WTC11 (cell line): Measurements from ENCODE around the gene TNFAIP3. TPM values are rescaled to one million over a fixed set of nuclear protein-coding genes. Genes with fewer than 3 reads are reported as not detected.

Experiments used
- ATAC-seq: fragments of 200-7000 bp; cut with Tn5 transposase; 2 replicates; pipeline ENCODE4 v1.10.0; 2021; ENCODE audit warnings: mild to moderate bottlenecking, moderate library complexity
- CTCF ChIA-PET: fragments of 300-600 bp; sonication (Branson Sonifier 250); formaldehyde crosslinking; loops from one replicate; lab custom pipeline; 2021; ENCODE audit warnings: antibody characterized with exemption; lab: Charles Lee
- POLR2A ChIA-PET: fragments of 350-600 bp; sonication (Branson Sonifier 250); formaldehyde crosslinking; loops from one replicate; lab custom pipeline; 2021; ENCODE audit warnings: antibody characterized with exemption; lab: Charles Lee
- DNase-seq: peaks from one replicate; pipeline ENCODE4 v3.0.0; 2021; ENCODE audit warnings: low spot score
- H3K27ac Mint-ChIP-seq: 2 replicates; pipeline ENCODE4 v1.8.0; 2021; ENCODE audit warnings: mixed read lengths
- H3K27me3 Mint-ChIP-seq: 2 replicates; pipeline ENCODE4 v1.8.0; 2021; ENCODE audit warnings: low read depth, mild to moderate bottlenecking, moderate library complexity, mixed read lengths
- H3K36me3 Mint-ChIP-seq: 2 replicates; pipeline ENCODE4 v1.8.0; 2021; ENCODE audit warnings: mixed read lengths
- H3K4me1 Mint-ChIP-seq: 2 replicates; pipeline ENCODE4 v1.8.0; 2022; ENCODE audit warnings: mixed read lengths
- H3K4me3 Mint-ChIP-seq: 2 replicates; pipeline ENCODE4 v1.8.0; 2021; ENCODE audit warnings: mild to moderate bottlenecking, moderate library complexity, mixed read lengths
- H3K9me3 Mint-ChIP-seq: 2 replicates; pipeline ENCODE4 v1.8.0; 2021; ENCODE audit warnings: mixed read lengths
- AFF4 ChIP-seq: sonication (generic); formaldehyde crosslinking; IDR thresholded peaks from 2 replicates; pipeline ENCODE4 v1.8.1; 2023; ENCODE audit warnings: mild to moderate bottlenecking, missing genetic modification reagents, borderline replicate concordance
- ATF2 ChIP-seq: sonication (generic); formaldehyde crosslinking; IDR thresholded peaks from 2 replicates; pipeline ENCODE4 v1.8.1; 2022; ENCODE audit warnings: low read depth, missing genetic modification reagents, borderline replicate concordance
- CBFB ChIP-seq: sonication (generic); formaldehyde crosslinking; IDR thresholded peaks from 2 replicates; pipeline ENCODE4 v1.8.1; 2022; ENCODE audit warnings: mild to moderate bottlenecking, low read depth, missing genetic modification reagents
- ETV6 ChIP-seq: sonication (generic); formaldehyde crosslinking; IDR thresholded peaks from 2 replicates; pipeline ENCODE4 v1.8.1; 2022; ENCODE audit warnings: mild to moderate bottlenecking, missing genetic modification reagents
- GABPB1 ChIP-seq: sonication (generic); formaldehyde crosslinking; IDR thresholded peaks from 2 replicates; pipeline ENCODE4 v1.8.1; 2023; ENCODE audit warnings: mild to moderate bottlenecking, missing genetic modification reagents
- HMGXB4 ChIP-seq: sonication (generic); formaldehyde crosslinking; IDR thresholded peaks from 2 replicates; pipeline ENCODE4 v1.8.1; 2023; ENCODE audit warnings: mild to moderate bottlenecking, moderate library complexity, missing genetic modification reagents
- JAZF1 ChIP-seq: fragments of 250-450 bp; sonication (Bioruptor Pico); IDR thresholded peaks from 2 replicates; pipeline ENCODE4 v1.9.0; 2021; ENCODE audit warnings: moderate library complexity, mild to moderate bottlenecking, inconsistent platforms
- JUN ChIP-seq: sonication (generic); formaldehyde crosslinking; IDR thresholded peaks from 2 replicates; pipeline ENCODE4 v1.8.0; 2023; ENCODE audit warnings: mild to moderate bottlenecking, missing genetic modification reagents
- MAX ChIP-seq: sonication (generic); formaldehyde crosslinking; IDR thresholded peaks from 2 replicates; pipeline ENCODE4 v1.8.0; 2022; ENCODE audit warnings: mild to moderate bottlenecking, missing genetic modification reagents
- MYBL2 ChIP-seq: sonication (generic); formaldehyde crosslinking; IDR thresholded peaks from 2 replicates; pipeline ENCODE4 v1.8.1; 2023; ENCODE audit warnings: mild to moderate bottlenecking, moderate library complexity, missing genetic modification reagents
- SMAD3 ChIP-seq: sonication (generic); formaldehyde crosslinking; IDR thresholded peaks from 2 replicates; pipeline ENCODE4 v1.8.0; 2022; ENCODE audit warnings: missing genetic modification reagents, mild to moderate bottlenecking, borderline replicate concordance
- TEAD4 ChIP-seq: sonication (generic); formaldehyde crosslinking; IDR thresholded peaks from 2 replicates; pipeline ENCODE4 v1.8.0; 2022; ENCODE audit warnings: mild to moderate bottlenecking, missing genetic modification reagents
- ZNF263 ChIP-seq: sonication (generic); formaldehyde crosslinking; IDR thresholded peaks from 2 replicates; pipeline ENCODE4 v1.8.1; 2022; ENCODE audit warnings: low read depth, mild to moderate bottlenecking, moderate library complexity, missing genetic modification reagents
- ZNF671 ChIP-seq: fragments of 250-450 bp; sonication (Bioruptor Pico); IDR thresholded peaks from 2 replicates; pipeline ENCODE4 v1.8.0; 2021; ENCODE audit warnings: mild to moderate bottlenecking
- total RNA-seq: library from RNA; stranded (reverse); gene quantifications from 3 replicates; pipeline ENCODE4 v1.2.3, GENCODE V29; 2021
- TF ChIP-seq, protein P1 (sequence below): sonication (generic); formaldehyde crosslinking; IDR thresholded peaks from 2 replicates; pipeline ENCODE4 v1.8.1; 2023; ENCODE audit warnings: mild to moderate bottlenecking, missing genetic modification reagents

Gene TNFAIP3
- total RNA-seq, 1 experiment from 2014 or later, result 4.2 TPM

DNA sequence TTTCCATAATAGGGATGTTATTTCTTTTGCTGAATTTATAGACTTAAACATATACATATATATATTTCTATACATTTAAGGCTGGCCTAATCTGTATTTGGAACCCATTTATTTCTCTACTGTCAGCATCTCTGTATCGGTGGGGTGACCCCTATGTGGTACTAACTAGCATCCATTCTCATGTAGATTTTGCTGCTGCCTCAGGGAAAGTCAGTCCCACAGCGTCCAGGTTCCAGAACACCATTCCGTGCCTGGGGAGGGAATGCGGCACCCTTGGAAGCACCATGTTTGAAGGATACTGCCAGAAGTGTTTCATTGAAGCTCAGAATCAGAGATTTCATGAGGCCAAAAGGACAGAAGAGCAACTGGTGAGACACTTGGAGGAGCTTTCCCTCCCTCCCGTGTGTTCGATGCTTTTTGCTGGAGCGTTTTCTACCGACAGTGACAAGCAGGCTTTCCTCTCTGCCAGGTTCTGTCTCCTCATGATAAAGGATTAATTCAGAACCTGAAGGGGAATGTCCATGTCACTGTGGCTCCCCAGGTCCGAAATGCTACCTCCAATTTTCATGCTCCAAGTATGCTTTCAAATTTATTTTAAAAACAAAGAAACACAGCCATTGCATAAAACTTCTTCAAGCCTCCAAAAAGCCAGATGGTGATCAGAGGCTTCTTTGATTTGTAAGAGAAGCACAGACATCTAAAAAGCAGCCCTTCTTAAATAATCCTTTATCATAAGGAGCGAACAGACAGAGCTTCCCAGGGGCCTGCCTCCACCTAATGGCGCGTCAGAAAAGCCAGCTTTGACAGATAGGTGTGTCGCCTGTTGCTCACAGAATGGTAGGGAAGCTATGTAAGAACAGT is 13.1 kb downstream of the TNFAIP3 start:
- ATAC-seq (peak; percentile 53), DNase-seq (peak; percentile 35)
- Mint-ChIP-seq H3K27ac (no peak overlapping the region), H3K36me3 (peaks cover 8% of the 10 kb centered on the region; the same call in 1 of the 2 replicates), H3K27me3 (no peaks in the 10 kb centered on the region), H3K4me3 (no peak overlapping the region), H3K4me1 (peaks cover 42% of the 10 kb centered on the region), H3K9me3 (peaks cover 4% of the 10 kb centered on the region; the same call in 1 of the 2 replicates)
- CTCF ChIA-PET, result interaction anchor here (0.8 to 5.7 kb wide), 11 partner anchors 10 to 175 kb away, joined by 3 to 54 read pairs (median 6); partner anchors contain the start of gene TNFAIP3
- TF ChIP-seq JAZF1 (CRISPR knock-in tag), result no peak
- TF ChIP-seq JUN (CRISPR knock-in tag), result no peak
- TF ChIP-seq MAX (CRISPR knock-in tag), result no peak
- TF ChIP-seq MYBL2 (CRISPR knock-in tag), result no peak
- TF ChIP-seq AFF4 (CRISPR knock-in tag), result no peak
- no peak for TF ChIP-seq ZNF263
- no peak for TF ChIP-seq ETV6 (CRISPR knock-in tag)
- no peak for TF ChIP-seq HMGXB4 (CRISPR knock-in tag)
- POLR2A ChIA-PET, result interaction anchor here (1.0 kb wide), 1 partner anchor 12 kb away, joined by 6 read pairs; no protein-coding TSS in a partner anchor

GRCh38 chr6:137880746-137881521 is 13.9 kb downstream of the TNFAIP3 start:
- no peak overlapping the region for H3K4me3 Mint-ChIP-seq
- peaks cover 9% of the 10 kb centered on the region for H3K9me3 Mint-ChIP-seq
- TF ChIP-seq GABPB1 (CRISPR knock-in tag) (no peak), CBFB (CRISPR knock-in tag) (no peak), SMAD3 (no peak), TEAD4 (CRISPR knock-in tag) (no peak), ZNF671 (CRISPR knock-in tag) (no peak), ATF2 (no peak)
- TF ChIP-seq, protein P1, sequence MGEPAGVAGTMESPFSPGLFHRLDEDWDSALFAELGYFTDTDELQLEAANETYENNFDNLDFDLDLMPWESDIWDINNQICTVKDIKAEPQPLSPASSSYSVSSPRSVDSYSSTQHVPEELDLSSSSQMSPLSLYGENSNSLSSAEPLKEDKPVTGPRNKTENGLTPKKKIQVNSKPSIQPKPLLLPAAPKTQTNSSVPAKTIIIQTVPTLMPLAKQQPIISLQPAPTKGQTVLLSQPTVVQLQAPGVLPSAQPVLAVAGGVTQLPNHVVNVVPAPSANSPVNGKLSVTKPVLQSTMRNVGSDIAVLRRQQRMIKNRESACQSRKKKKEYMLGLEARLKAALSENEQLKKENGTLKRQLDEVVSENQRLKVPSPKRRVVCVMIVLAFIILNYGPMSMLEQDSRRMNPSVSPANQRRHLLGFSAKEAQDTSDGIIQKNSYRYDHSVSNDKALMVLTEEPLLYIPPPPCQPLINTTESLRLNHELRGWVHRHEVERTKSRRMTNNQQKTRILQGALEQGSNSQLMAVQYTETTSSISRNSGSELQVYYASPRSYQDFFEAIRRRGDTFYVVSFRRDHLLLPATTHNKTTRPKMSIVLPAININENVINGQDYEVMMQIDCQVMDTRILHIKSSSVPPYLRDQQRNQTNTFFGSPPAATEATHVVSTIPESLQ (CRISPR knock-in tag), result no peak
- H3K27ac Mint-ChIP-seq, result no peak overlapping the region
- H3K36me3 Mint-ChIP-seq, result peaks cover 8% of the 10 kb centered on the region; the same call in 1 of the 2 replicates
- peaks cover 42% of the 10 kb centered on the region for H3K4me1 Mint-ChIP-seq
- H3K27me3 Mint-ChIP-seq, result no peaks in the 10 kb centered on the region
- DNase-seq (no peak), ATAC-seq (no peak)
- ChIA-PET POLR2A (no interaction called here), CTCF (interaction anchor here (0.8 to 5.7 kb wide), 7 partner anchors 11 to 81 kb away, joined by 3 to 54 read pairs (median 5); partner anchors contain the start of gene TNFAIP3)
